ENCODE data around the gene ZNF710.

The ZNF710 gene

DNA sequence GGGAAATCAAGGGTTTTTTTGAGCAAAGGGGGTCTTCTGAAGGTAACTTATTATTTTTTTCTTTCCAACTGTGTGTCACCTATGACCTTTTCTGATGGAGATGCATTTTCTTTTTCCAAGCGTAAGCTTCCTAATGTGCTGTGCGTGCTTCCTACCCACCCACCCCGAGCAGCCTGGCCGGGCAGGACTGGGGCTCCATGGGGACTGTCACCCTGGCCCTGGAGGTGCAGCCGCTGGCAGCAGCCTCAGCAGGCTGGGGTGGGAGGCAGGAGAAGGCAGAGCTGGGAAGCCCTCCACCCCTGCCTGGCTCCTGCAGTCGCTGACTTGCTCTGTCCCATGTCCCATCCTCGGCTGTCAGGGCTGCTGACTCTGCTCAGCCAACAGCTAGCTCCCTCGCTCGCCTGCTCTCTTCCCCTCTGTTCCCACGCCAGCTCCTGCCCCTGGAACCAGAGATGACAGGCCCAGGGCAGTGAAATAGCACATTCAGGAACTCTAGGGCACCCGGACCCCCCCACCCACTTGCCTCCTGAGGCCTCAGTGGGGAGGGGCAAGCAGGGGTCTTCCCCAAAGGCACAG, 79.8 kb downstream of the ZNF710 start:
- DNase-seq, result no peak

DNA sequence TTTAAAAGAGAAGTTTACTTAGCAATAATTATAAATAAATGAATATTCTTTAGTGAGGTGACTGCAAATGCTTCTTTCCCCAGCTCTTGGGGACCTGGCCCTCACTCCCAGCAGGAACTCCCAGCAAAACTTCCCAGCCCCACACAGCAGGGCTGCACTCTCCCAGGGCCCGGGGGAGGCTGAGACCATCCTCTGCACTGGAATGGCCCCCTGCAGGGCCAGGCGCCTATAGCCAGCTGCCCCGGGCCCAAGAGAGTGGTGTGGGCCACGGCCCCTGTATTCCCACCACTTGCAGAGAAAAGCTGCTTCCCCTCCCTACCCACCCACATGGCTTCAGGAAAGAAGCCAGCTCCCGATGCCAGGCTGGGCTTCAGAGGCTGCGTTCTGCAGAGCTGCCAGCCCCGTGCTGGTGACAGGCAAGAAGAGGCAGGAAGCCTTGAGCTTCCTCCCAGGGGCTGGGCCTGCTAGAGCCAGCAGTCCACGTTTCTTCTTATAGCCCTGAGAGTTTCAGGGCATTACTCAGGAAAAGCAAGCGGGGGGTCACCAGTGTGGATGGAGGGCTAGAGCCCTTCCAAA, 81.1 kb downstream of the ZNF710 start:
- no peak for DNase-seq

DNA sequence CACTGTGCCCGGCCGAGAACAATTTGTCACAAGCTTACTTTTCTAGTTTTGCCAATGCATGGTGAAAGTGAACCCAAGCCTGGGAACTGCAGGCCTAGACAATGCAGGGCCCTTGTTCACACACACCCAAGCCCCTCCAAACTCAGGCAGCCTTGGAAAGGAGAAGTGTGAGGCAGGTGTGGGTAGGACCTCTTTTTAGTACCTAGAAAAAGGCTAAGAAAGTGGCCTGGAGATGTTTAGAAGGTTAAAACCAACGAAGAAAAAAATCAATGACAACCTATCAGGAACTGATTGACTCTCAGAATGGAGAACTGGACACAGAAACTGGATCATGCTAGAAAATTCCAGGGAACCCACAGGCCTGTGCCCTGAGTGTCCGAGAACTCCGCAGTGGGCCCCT, 82.3 kb downstream of the ZNF710 start:
- no peak for DNase-seq

DNA sequence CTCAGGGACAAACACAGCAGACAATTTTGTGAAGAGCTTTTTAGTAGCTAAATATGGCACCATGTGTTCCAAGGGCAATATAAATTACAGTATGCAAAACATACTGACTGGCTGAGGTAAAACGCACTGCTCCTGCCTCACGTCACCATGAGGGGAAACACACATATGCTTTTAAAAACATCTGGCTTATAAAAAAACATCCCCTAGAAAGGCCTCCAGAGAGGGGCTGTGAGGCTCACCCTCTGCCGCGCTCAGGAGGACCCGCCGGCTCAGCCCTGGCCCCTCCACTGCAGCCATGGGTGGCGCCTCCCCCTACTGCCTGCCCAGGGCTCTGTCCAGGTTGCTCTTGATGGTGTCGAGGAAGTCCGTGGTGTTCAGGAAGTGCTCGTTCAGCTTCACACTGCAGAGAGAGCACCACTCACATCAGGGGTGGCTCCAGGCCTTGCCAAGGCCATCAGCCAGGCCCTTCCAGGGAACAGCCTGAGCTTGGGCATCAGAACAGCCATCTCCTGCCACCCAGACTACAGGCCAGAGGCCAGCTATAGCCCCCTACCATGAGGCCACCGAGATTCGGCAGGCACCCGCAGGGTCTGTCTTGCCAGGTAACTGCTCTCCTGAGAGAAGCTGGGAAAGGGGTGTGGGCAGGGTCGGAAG, 83.0 kb downstream of the ZNF710 start:
- DNase-seq, result no peak

DNA sequence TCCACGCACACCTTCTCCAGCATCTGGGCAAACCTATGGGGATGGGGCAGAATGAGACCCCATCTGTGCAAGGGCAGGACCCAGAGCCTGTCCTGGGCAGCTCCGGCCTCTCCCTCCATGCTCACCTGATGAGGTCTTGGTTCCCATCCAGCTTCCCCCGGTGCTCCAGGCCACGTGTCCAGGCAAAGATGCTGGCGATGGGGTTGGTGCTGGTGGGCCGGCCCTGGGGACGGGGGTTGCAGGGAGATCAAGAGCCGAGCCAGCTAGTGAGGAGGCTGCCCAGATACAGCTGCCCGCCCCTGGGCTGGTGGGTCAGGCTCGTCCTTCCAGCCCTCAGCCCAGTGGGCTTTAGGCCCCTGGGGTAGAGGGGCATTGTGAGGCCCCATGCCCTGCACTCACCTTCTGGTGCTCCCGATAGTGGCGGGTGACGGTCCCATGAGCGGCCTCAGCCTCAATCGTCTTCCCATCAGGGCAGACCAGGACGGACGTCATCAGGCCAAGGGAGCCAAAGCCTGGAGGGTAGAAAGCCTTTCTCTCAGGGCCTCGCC, 83.8 kb downstream of the ZNF710 start:
- DNase-seq, result no peak

DNA sequence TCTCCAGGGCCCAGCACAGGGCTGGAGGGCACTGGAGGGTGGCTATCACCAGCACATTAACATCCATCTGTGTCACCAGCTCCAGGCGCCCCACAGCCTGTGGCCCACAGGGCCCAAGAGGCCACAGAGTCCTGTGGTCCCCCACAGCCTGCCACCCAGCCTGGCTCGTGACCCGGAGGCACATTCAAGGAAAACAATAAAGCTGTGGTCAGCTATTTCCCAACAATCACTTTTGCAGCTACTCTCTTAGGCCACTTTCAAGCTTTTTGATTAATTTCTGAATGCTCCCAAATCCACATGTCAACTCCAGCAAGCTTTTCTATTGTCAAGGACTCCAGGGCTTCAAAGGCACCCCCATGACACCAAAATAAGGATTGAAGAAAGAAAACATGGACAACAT, 84.4 kb downstream of the ZNF710 start:
- DNase-seq, result no peak

DNA sequence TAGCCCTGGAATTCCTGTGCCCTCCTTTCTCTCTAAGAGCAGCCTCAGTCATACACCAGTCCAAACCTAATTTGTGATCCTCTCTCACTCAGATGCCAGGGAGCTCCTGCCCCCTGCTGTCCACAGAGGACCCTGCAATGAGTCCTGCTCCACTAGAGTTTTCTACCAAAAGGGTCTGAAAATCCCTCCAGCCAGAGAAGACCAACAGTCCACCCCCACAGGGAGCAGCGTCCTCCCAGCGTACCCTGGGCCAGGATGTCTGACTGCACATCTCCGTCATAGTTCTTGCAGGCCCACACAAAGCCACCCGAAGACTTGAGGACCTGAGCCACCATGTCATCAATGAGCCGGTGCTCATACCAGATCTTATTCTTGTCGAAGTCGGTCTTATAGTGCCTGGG, 85.7 kb downstream of the ZNF710 start:
- peak in 3 of 5 experiments; percentile 30 to 59 (median 50) for DNase-seq

DNA sequence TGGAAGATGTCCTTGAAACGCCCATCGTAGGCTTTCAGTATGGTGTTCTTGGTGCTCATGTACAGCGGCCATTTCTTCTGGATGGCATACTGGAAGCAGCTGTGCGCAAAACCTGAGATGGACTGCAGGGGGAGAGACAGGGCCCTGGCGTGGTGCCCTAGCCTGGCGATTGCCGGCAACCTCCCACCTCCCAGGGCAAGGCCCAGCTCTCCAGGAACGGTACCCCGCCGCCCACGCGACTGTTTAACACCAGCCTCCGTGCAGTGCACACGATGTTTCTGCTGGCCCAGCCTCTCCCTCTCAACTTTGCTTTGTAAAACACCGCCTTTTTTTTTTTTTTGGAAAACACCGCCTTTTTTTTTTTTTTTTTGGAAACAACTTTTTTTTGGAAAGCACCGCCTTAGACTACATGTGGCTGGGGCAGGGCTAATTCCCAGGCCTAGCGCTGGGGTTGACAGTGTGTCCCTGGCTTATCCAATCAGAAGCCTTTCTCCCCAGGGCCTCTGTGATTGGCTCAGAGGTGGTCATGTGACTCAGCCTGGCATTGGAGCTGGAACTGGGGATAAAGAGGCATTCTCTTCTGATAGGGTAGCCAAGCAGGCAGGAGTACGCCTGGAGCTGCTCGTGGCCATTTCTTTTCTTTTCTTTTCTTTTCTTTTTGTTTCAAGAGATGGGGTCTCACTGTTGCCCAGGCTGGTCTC, 86.5 kb downstream of the ZNF710 start:
- peak in 1 of 5 experiments; percentile 50 for DNase-seq

DNA sequence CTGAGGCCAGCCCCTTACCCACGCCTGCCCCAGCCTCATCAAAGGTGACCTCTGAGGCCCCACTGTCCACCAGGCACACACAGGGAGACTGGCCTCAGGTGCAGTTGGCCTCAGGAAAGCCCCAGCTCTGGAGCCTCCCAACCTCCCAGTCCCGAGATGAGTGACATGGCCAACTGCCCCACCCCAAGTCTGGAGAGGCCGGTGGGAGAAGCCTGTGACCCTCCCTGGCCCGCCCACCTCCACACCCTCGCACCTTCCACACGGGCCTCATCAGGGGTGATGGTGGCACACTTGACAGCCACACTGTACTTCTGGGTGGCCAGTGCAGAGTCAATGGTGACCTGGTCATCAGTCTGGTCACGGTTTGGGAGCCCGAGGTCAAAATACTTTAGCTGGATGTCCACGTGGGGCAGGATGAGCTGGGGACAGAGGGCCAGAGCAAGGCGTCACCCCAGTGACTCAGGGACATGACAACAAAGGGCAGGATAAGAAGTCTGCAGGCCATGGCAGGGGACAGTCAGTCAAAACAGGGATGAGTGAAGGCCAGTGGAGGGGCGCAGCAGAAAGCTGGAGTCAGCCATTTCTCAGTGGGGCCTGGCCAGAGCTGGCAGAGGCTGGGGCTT, 89.2 kb downstream of the ZNF710 start:
- DNase-seq, result no peak

DNA sequence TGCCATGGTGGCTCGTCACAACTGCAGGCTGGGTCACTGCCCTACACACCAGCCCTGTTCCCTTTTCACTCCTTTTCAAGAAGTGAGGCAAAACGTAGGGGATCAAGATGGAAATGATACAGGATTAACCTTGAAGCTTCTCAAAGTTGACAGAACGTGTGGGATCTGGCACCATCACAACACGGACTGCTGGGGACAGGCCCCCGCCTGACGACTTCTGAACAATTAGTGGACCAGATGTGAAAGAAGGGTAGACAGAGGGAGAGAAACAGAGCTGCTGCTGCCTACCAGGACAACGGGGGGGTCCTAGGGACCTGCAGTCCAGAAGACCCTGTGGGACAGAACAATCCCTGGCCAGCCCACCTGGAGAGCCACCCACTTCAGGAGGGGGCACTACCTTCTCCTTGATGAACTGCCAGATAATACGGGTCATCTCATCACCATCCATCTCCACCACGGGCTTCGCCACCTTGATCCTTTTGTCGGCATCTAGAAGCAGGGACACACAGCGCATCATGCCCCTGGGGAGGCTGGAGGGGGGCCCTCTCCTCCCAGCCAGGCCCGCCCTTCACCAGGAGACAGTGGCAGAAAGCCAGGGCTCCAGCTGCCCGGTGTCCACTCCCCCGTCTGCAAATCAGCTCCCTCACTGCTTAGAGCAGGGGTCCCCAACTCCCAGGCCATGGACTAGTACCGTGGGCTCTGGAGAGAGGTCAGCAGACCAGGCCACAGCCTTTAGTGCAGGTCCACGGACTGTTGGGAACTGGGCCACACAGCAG, 90.2 kb downstream of the ZNF710 start:
- DNase-seq, result no peak

DNA sequence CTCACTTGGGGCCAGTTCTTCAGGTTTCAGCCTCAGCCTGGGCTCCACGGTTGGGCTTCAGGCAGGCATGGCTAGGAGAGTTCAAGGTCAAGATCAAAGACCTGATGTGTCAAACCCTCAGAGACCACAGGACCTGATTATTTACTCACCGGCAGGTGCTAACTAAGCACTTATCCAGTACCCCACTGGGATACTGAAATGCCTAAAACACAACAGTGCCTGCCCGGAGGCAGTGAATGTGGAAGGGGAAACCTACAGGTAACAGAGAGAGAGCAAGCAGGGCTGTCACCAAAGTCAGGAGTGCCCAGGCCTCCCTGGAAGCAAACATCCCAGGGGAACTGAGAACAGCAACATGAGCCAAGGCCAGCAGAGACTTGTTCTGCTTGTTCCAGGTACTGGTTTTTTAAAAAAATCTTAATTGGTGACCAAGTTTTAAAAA, 94.4 kb downstream of the ZNF710 start:
- peak in 2 of 5 experiments; percentile 36 to 69 for DNase-seq

DNA sequence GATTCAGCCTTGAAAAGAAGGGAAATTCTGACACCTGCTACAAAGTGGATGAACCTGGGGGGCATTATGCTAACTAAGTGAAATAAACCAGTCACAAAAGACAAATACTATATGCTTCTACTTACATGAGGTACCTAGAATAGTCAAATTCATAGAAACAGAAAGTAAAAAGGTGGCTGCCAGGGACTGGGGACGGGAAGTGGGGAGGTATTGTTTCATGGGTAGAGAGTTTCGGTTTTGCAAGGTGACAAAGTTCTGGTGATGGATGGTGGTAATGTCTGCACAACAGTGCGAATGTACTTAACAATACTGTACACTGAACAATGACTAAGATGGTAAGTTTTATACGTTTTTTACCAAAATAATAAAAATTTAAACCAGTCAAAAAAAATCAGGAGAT, 96.4 kb downstream of the ZNF710 start:
- DNase-seq, result peak in 4 of 5 experiments; percentile 30 to 97 (median 58)

DNA sequence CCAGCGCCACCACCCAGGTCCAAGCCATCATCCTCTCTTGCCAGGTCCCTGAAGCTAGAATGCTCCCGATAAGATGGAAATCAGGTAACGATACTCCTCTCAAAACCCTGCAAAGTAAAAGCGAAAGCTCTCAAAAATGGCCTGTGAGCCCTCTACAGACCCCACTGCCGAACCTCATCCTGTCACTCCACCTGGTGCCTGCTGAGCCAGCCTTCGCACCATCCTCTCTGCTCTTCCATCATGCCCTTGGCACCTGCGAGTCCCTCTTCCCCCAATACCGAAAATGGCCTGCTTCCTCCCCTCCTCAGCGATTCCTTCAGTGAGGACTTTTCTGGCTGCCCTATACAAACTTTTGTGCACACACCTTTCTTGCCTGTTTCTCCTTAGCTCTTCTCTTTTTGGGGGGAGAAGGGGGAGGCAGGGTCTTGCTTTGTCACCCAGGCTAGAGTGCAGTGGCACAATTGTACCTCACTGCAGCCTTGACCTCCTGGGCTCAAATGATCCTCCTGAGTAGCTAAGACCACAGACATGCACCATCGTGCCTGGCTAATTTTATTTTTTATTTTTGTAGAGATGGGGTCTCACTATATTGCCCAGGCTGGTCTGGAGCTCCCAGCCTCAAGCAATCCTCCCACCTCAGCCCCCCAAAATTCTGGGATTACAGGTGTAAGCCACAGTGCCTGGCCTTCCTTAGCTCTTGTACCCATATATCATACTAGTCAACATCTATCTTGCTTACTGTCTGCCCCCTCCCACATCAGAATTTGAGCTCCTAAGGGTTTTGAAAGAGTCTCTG, 98.1 kb downstream of the ZNF710 start:
- peak in 3 of 5 experiments; percentile 23 to 80 (median 60) for DNase-seq

DNA sequence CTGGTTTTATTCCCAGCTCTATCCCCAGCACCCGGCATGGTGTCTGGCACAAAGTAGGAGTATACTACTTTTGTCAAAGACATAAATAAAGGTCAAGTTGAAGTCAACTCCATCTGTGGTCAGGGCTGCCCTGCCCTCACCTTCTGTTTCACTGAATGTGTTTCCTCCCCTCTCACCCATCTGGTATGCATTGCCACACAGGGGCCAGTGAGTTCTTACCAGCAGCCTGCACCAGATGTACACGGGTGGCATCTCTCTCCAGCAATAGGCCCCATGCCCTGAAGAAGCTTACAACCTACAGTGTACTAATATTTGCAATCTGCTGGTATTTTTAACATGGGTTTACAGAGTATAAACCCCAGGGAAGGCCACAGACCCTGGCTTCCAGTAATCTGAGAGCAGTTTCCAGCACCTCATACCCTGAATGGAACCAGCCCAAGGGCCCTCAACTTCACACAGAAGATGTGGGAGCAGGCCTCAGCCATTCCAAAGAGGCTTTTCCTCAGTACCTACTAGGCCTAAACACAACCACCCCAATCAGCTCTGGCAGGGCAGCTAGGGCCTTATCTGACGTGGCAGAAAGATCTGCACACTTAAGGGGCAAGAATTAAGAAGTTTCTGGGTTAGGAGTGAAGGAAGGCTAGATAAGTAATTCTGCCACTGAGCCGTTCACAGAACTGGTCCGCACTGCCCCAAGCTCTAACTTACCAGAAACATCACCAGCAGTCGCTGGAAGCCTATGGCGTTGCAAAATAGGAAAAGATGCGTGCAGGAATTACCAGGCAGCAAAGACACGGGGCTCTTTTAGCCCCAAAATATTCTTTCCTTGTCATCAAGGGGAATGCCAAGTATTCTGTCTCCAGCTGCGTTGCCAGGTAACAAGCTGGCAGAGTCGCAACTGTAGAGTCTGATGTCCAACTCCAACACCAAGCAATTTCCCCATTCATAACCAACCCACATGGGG, 99.0 kb downstream of the ZNF710 start:
- DNase-seq, result peak in 1 of 5 experiments; percentile 70

DNA sequence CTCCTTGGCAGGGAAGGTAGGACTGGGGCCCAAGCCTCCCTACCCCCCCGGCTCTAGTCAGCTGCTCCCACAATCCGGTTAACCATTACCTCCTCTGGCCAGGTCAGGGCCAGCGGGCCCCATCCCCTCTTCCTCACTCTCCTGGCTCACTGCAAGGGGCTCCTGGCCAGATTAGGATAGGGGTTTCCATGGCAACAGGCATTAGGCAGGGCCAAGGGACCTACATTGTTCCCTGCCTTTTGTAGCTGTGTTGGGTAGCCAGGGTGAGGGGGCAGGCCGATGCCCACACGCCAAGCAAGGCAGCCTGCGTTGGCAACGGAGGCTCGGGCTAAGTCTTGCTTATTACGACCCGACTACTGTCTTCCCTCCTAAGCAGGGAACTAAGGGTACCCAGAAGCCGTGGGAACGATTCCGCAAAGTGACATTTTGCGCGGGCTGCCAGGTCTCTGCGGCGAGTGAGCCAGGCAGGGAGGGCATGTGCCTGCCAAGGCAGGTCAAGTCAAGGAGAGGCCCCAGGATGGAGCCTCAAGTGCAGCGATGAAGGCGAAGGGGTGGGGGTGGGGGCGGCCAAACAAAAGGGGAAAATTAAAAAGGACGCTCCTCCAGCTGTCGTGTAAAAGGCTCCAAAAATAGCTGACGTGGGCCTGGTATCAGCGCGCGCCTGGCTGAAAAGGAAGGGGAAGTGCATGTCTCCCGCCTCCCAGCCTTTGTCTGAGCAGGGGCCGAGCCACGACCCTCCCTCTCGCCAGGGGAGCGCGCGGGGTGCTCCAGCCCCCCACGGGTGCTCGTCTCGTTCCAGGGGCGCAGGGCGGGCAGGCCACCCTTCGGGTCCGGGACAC, 100.2 kb downstream of the ZNF710 start:
- peak in 1 of 5 experiments; percentile 58 for DNase-seq

DNA sequence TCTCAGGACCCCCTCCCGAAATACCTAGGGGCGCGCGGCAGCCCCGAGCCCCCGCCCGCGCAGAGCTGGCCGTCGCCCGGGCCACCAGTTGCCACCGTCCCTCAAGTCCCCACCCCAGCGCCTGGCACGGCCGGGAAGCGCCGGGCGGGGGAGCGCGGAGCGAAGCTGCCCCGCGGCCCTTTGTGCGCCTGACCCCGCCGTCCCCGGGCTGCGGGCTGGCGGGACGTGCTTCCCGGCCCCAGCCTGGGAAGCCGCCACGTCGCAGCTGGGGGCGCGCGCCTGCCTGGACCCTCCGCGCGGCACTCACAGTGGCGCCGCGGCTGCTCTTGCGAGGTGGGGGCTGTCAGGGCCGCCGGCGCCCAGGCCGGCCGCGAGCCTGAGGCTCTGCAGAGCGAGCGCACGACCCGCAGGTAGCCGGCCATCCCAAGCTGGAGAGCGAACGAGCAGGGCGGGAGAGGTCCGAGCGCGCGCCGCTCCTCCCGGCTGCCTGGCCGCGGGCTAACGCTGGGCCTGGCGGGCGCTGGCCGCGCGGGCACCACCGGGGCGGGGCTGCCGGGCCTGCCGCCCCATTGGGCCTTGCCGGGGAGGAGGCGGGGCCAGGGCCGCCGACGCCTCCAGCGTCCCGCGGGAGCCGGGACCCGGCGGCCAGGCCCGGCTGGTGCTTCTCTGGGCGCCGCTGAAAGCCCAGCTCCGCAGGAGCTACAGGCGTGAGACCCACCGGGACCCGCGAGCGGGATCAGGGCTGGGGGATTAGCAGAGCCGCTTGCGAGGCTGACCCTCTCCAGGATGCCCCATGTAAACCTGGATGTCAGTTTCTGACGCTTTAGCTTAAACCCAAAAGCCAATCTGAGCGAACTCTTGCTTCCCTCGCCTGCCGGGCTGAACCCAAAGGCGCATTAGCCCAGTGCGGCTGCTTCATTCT, 101.1 kb downstream of the ZNF710 start, which contains the start of gene IDH2:
TSS of gene IDH2 (minus strand) at position 500 of the 922 bp plus-strand sequence. CDS start at position 422, 78 bp downstream.
- DNase-seq, result peak; percentile 53 to 84 (median 65)

DNA sequence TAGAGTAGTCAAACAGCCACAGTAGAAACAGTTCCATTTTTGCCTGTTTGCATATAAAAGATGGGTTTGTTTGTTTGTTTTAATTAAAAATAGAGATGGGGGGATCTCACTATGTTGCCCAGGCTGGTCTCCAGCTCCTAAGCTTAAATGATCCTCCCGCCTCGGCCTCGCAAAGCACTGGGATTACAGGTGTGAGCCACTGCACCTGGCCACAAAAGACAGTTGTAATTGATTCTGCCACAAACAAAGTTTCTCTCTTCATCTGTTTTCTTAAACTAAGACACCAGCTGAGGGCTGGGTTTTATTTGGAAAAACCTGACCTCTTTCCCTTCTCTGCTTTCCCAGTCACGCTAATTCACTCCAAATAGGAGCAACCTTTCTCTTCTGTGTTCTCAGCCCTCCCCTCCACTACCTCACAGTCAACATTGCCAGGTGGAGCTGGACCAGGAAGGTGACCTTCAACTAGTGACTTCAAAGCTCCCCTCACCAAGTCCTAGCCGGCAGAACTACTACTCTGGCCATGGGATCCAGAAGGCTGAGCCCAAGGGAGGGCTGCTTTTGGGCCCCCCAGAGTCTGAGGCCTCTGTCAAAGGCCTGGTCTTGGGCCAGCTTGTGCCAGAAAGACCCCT, 102.7 kb downstream of the ZNF710 start:
- DNase-seq, result no peak

All from T-helper 2 cell (primary cell).